NOMO-1 treated with DMSO at 0.1 percent for 48 hours (cell line): ENCODE measurements around the gene NISCH.

Source experiments
- DNase-seq: peaks from one replicate; lab custom pipeline; 2025; ENCODE audit not compliant: unreplicated experiment; lab: John Stamatoyannopoulos, UW

The NISCH gene

DNA sequence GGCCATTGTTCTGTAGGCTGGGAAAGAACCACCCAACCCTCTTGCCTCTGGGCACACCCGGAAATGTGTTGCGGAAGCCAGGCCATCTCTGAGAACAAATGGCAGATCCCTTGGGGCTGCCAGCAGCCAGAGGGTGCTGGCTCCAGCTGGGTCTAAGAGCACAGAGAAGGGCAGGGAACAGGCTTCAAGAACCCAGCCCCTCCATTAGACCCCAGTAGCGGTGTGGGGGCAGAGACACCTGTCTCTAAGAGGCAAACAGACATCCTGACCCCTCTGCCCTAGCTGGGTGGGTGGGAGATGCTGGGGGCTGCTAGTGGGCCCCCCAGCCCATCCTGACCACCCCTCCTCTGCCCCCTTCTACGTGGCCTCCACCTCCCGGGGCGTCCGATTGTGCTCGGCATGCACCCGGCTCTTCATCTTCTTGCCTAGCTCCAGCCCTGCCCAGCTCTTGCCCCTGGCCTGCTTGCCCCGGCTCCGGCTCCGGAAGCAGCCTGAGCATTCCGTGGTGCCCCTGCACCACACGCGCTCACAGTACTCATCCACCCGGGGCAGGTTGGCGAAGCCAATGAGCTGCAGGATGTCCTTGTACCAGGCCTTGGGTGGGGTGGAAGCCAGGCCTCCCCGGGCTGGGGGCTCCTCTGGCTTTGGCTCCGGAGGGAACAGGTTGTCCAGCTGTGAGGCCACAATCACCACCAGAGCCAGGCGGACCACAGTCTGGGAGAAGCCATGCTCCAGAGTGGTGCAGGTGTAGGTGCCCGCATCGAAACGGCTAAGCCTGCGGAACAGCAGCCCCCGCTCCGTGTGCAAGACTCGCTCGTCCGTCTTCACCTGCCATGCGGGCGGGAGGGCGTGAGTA is 19.9 kb upstream of the NISCH start:
- DNase-seq, result no peak

DNA sequence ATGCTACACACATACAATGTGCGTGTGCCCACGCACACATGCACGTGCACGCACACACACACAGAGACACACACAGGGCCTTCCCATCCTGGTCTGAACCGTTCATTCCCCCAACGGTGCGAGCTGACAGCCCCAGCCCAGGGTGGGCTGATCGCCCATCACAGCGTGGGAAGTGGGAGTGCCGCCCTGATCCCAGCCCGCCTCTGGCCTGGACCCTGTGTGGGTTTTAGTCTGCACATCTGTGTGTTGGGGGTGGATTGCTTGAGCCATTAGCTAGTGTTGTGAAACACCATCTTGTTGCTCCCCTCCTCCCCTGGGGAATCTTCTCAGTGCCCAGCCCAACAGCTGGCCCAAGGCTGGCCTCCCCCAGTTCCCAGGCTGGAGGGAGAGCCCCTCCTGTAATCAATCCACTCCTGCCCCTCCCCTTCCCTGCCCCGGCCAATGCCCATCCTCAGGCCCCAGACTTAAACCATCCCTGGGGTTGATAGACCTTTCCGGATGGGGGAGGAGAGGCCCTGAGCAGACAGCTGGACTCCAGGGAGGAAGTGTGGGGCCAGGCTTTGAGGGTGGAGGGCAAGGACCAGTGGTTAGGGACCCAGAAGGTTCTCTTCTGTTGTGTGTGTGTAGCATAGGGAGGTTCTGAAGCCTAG is 18.8 kb upstream of the NISCH start:
- peak; percentile 59 for DNase-seq

GRCh38 chr3:52437326-52438103 is 17.9 kb upstream of the NISCH start:
- no peak for DNase-seq

DNA sequence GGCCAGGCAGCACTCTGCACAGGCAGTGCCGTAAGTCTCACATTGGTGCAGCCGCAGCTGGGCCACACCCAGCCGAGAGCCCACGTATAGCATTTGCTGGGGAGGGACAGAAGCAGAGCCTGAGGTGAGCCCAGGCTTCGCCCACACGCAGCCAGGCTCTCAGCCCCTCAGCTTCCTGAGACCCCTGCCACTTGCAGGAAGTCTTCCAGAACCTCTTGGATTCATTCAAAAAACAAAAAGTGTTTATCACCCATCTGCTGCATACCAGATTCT is 17.4 kb upstream of the NISCH start:
- DNase-seq, result no peak

DNA sequence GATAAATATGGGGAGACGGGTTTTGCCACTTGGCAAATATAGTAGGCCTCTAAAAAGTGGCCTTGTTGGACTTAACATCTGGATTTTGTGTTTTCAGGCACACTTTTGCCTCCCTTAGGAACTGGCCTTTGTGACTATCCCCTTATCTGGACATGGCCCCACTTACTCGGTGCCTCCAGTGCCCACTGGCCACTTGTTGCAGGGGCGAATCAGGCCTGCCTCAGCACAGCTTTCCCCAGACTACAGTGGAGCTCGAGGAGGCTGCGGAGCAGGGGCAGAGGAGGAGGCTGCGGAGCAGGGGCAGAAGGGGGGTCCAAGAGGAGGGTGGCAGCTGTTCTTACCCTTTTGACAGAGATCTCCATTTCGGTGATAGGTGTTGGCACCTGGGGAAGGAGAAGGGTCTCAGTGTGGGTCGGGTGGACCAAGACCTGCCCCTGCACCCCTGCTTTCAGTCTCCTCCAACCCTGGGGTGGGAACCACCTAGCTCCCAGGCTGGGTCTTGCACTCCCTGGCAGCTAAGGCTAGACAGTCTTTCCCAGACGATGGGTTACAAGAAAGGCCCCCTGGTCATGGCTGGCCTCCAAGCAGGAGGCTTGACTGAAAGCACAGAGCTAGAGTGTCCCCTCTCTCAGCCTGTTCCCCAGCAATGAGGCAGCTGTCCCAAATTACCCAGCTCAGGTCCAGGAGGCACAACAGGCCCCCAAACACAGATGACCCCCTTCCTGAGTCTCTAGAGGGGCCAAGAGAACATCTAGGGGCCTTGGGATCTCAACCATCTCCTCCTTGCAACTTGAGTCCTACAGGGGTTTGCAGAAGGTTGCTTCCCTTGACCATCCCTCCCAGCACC is 16.6 kb upstream of the NISCH start:
- DNase-seq, result no peak

DNA sequence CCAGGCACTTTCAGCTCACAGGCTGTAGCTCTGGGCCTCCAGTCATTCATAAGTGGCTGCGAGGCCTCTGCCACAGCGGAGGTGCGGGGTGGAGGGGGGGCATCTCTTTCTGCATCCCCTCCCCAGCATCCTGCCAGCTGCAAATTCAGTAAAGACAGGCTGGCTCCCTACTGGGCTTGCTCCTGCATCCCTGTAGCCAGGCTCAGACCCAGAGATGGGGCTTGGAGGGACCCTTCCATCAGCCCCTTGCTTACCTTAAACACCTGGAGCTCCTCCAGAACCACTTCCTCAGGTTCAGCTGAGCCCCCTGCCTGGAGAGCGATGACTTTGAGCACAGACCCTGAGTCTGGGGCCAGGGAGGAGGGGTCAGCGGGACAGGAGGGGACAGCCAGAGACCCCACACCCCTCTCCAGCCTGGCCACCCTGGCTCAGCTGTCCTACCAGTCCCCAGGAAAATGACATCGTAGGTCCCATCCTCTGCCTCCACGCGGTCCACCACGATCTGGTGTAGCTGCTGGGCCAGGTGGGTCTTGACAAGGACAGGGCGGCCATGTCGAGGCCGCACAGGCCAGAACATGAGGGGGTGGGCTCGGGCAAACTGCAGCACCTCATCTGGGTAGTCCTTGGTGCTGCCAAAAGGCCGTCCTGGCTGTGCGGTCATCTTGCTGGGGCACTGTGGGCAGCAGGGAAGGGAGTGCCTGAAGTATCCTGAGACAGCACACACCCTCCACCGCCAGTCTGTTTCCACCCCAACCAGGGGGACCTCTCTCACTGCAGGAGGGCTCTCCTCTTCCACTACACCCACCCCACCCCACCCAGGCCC is 15.8 kb upstream of the NISCH start:
- no peak for DNase-seq

DNA sequence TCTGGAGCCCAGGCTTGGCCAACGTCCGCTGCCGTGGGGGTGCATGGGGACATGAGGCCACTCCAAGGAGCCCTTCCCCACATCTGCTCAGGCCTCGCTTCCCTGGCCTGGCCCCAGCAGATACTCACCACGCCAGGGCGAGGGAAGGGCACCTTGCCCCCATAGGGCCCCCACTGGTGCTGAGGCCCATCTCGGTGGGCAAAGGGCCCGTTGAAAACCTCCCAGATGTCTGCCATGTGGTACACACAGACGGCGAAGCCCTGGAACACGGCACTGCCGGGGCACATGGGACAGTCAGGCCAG is 15.2 kb upstream of the NISCH start:
- no peak for DNase-seq

GRCh38 chr3:52440671-52441070 is 14.7 kb upstream of the NISCH start:
- no peak for DNase-seq

- no peak for DNase-seq
Observed at GRCh38 chr3:52441091-52441771, 14.2 kb upstream of the NISCH start.

DNA sequence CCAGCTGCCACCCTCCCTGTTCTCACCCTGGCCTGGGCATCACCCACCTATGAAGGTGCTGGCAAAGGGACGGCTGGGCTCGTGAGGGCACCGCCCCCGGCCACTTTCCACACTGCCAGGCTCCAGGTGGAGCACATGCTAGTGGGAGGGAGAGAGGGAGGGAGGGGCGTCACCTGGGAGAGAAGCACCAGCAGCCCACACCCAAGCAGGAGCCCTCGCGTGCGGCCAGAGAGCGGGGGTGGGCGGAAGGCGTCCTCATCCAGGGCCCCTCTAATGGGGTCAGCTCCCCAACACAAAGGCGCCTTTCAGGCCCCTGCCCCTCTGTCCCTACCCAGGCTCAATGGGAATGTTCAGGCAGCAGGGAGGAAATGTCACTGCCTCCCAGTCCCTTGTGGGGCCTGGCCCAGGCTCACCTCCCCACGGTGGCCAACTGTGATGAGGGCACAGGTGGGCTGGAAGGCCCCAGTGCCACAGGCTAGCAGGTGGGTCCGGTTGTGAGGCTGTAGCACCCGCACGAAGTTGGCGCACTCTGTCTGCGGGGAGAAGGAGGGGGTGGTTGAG is 13.6 kb upstream of the NISCH start:
- no peak for DNase-seq

GRCh38 chr3:52442409-52443267 is 12.8 kb upstream of the NISCH start:
- DNase-seq, result no peak

GRCh38 chr3:52443268-52443610 is 12.2 kb upstream of the NISCH start:
- DNase-seq, result no peak

DNA sequence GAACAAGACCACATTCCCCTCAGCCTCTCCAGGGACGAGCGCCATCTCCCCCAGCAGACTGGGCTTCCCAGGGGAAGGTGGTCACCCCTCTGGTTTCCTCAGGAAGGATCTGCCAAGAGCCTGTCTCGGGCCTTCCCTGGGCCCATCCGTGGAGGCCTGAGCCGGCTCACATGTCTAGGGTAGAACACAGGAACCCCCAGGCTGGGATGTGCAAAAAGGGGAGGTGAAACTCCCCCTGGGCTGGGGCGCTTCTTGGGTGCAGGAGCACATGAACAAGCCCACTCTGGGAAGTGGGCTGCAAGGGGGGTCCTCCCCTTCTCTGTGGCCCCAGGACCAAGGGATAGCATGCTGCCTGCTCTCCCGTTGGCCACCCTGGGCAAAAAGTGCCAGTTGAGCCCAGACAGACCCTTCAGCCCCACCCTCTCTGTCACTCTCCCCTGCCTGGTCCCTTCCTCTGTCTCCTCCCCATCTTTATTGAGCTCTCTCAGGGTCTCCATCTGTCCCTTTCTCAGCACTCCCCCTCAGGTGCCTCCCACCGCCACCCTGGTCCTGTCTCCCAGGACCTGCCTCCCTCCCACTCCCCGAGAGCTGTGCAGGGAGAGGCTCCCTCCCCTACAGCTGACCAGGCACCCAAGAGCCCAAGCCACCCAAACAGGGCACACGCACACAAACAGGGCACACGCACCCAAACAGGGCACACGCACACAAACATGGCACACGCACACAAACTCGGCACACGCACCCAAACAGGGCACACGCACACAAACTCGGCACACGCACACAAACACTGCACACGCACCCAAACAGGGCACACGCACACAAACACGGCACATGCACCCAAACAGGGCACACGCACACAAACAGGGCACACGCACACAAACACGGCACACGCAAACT is 11.4 kb upstream of the NISCH start:
- no peak for DNase-seq

DNA sequence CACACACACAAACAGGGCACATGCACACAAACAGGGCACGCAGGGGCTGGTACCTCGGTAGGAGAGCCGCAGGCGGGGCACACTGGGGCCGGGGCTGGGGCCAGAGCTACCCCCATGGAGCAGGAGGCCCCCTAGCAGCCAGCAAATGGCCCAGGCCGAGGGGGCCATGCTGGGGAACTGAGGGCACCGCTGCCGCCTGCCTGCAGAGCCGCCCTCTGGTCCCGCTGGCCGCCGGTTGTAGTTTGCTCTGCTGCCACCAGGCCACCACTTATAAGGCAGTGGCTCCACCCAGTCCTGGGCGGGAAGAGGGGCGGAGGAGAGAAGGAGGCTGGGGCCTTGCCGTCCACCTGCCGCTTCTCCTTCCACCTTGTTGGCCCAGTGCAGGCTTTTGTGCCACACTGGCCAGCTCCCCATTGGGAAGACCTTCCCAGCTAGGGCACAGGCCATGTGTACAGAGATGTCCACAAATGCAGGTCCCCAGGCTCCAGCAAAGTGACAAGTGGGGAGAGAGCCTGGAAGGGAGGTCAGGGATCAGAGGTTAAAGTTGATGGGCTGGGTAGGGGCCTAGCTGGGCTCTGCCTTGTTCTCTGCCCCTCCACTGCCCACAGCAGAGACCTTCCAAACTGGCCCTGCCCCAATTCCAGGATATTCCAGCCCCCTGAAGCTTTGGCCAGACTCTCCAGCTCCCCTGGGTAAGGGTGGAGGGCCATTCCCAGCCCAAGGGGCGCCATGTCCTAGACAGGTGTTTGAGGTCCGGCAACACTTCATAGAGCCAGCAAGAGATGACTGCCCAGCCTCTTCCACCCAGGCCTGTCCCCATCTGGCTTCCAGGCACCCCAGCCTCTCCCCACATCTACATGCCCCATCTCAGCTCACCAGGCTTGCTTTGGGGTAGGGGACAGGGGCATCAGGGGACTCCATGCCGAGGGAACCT is 10.3 kb upstream of the NISCH start, which contains the start of gene SEMA3G:
TSS of gene SEMA3G (minus strand) at position 244 of the 934 bp plus-strand sequence. CDS start at position 168, 76 bp downstream.
- peak; percentile 78 for DNase-seq

- no peak for DNase-seq
Observed at GRCh38 chr3:52446042-52446441, 9.4 kb upstream of the NISCH start.
